ENCODE measurements around the gene DNAJA4. TPM values are rescaled to one million over a fixed set of nuclear protein-coding genes. Genes with fewer than 3 reads are reported as not detected.

DNAJA4 gene
- total and polyA plus RNA-seq, 2 of the 8 experiments (the other 6 are each of a cell fraction or from before 2014, with no cell fraction given): 3.6 to 6.2 TPM

DNA sequence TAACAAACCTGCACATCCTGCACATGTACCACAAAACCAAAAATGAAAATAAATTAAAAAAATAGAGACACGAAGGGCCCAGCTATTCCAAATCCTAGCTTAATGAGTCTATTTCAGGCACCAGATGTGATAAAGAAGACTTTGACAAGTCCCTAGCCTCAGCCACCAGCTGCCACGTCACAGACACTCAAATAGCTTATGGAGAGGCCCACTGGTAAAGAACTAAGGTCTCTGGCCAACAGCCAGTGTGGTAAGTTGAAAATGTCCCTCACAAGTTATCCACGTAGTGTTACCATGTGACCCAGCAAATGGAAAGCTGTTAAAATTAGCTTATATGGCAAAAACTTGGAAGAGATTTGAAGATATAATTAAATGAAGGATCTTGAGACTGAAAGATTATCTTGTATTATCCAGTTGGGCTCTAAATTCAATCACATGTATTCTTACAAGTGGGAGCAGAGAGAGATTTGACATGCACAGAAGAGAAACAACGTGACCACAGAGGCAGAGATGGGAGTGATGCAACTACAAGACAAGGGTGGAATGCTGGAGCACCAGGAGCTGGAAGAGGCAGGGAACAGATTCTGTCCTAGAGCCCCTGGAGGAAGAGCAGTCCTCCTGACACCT is 40.9 kb upstream of the DNAJA4 start (continued):
- TF ChIP-seq, protein P1, sequence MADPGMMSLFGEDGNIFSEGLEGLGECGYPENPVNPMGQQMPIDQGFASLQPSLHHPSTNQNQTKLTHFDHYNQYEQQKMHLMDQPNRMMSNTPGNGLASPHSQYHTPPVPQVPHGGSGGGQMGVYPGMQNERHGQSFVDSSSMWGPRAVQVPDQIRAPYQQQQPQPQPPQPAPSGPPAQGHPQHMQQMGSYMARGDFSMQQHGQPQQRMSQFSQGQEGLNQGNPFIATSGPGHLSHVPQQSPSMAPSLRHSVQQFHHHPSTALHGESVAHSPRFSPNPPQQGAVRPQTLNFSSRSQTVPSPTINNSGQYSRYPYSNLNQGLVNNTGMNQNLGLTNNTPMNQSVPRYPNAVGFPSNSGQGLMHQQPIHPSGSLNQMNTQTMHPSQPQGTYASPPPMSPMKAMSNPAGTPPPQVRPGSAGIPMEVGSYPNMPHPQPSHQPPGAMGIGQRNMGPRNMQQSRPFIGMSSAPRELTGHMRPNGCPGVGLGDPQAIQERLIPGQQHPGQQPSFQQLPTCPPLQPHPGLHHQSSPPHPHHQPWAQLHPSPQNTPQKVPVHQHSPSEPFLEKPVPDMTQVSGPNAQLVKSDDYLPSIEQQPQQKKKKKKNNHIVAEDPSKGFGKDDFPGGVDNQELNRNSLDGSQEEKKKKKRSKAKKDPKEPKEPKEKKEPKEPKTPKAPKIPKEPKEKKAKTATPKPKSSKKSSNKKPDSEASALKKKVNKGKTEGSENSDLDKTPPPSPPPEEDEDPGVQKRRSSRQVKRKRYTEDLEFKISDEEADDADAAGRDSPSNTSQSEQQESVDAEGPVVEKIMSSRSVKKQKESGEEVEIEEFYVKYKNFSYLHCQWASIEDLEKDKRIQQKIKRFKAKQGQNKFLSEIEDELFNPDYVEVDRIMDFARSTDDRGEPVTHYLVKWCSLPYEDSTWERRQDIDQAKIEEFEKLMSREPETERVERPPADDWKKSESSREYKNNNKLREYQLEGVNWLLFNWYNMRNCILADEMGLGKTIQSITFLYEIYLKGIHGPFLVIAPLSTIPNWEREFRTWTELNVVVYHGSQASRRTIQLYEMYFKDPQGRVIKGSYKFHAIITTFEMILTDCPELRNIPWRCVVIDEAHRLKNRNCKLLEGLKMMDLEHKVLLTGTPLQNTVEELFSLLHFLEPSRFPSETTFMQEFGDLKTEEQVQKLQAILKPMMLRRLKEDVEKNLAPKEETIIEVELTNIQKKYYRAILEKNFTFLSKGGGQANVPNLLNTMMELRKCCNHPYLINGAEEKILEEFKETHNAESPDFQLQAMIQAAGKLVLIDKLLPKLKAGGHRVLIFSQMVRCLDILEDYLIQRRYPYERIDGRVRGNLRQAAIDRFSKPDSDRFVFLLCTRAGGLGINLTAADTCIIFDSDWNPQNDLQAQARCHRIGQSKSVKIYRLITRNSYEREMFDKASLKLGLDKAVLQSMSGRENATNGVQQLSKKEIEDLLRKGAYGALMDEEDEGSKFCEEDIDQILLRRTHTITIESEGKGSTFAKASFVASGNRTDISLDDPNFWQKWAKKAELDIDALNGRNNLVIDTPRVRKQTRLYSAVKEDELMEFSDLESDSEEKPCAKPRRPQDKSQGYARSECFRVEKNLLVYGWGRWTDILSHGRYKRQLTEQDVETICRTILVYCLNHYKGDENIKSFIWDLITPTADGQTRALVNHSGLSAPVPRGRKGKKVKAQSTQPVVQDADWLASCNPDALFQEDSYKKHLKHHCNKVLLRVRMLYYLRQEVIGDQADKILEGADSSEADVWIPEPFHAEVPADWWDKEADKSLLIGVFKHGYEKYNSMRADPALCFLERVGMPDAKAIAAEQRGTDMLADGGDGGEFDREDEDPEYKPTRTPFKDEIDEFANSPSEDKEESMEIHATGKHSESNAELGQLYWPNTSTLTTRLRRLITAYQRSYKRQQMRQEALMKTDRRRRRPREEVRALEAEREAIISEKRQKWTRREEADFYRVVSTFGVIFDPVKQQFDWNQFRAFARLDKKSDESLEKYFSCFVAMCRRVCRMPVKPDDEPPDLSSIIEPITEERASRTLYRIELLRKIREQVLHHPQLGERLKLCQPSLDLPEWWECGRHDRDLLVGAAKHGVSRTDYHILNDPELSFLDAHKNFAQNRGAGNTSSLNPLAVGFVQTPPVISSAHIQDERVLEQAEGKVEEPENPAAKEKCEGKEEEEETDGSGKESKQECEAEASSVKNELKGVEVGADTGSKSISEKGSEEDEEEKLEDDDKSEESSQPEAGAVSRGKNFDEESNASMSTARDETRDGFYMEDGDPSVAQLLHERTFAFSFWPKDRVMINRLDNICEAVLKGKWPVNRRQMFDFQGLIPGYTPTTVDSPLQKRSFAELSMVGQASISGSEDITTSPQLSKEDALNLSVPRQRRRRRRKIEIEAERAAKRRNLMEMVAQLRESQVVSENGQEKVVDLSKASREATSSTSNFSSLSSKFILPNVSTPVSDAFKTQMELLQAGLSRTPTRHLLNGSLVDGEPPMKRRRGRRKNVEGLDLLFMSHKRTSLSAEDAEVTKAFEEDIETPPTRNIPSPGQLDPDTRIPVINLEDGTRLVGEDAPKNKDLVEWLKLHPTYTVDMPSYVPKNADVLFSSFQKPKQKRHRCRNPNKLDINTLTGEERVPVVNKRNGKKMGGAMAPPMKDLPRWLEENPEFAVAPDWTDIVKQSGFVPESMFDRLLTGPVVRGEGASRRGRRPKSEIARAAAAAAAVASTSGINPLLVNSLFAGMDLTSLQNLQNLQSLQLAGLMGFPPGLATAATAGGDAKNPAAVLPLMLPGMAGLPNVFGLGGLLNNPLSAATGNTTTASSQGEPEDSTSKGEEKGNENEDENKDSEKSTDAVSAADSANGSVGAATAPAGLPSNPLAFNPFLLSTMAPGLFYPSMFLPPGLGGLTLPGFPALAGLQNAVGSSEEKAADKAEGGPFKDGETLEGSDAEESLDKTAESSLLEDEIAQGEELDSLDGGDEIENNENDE (IDR thresholded peaks at IDR 0.05; ENCODE audit: insufficient replicate concordance, low read length): no peak
- TF ChIP-seq FOSL1 (IDR thresholded peaks at IDR 0.05; ENCODE audit: insufficient read depth, low read depth, low read length) (no peak), HDAC6 (IDR thresholded peaks at IDR 0.05; ENCODE audit: low read depth, low read length) (no peak), NANOG (IDR thresholded peaks at IDR 0.05; ENCODE audit: insufficient read depth, low read depth, low read length, poor library complexity, severe bottlenecking) (no peak), CREB1 (IDR thresholded peaks at IDR 0.05) (no peak), CEBPB (IDR thresholded peaks at IDR 0.05; ENCODE audit: low read depth, low read length) (no peak), EZH2 (IDR thresholded peaks at IDR 0.05; ENCODE audit: low read depth, low read length, severe bottlenecking) (no peak), SP1 (IDR thresholded peaks at IDR 0.05; ENCODE audit: low read depth, low read length) (no peak), GABPA (IDR thresholded peaks at IDR 0.05; ENCODE audit: borderline replicate concordance, insufficient read depth, low read length) (no peak)
- TF ChIP-seq, protein P2, sequence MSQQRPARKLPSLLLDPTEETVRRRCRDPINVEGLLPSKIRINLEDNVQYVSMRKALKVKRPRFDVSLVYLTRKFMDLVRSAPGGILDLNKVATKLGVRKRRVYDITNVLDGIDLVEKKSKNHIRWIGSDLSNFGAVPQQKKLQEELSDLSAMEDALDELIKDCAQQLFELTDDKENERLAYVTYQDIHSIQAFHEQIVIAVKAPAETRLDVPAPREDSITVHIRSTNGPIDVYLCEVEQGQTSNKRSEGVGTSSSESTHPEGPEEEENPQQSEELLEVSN (IDR thresholded peaks at IDR 0.05): no peak
